ENCODE measurements around the gene PODN.

Gene PODN

DNA sequence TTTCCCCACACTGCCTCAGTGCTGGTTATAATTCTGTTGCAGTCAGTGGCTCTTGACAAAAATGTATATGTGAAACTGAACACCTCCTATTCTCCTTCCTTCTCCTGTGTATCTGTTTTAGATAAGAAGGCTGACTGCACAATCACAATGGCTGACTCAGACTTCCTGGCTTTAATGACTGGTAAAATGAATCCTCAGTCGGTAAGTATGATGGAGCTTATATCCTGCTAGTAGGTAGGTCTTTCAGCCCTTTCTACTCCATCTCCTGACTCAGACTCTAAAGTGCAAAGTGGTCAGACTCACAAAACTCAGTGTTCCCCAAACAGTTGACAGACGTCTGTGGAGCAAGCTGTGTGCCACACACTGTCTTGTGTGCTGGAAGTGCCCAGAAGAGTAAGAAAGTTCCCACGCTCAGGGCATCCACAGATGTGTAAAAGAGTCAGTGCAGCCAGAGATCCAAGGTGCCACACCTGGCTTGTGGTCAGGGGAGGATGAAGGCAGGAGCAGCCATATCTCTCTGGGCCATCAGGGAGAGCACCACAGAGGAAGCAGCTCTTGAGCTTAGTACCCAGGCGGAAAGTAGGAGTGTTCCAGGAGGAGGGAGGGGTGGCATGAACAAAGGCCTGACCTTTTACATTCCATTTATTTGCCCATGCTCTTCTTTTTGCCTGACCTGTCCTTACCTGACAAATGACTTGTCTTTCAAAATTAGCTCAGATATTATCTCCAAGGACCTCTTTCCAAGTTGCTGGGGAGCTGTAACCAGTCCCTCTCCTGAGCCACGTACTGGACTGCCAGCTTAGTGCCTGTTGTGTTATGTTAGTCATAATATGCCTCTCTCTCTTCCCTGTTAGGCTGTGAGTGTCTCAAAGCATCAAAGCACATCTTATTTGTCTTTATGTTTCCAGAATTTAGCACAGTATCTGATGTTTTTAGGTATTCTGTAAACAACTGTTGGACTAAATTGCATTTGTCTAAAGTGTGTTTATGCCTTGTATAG, 14.0 kb upstream of the PODN start:
- Histone ChIP-seq H3K4me3 (replicated peaks; ENCODE audit: insufficient read depth, low read length) (no peak overlapping the region), H3K27me3 (ENCODE audit: insufficient read depth, poor library complexity, severe bottlenecking) (no peaks in the 10 kb centered on the region), H3K27ac (replicated peaks) (no peak overlapping the region)
- TF ChIP-seq SPI1 (IDR thresholded peaks at IDR 0.05; ENCODE audit: borderline replicate concordance, low read depth) (no peak), GABPA (IDR thresholded peaks at IDR 0.05; ENCODE audit: low read depth) (no peak), POLR2AphosphoS5 (IDR thresholded peaks at IDR 0.05; ENCODE audit: low read depth) (no peak)
- TF ChIP-seq, protein P1, sequence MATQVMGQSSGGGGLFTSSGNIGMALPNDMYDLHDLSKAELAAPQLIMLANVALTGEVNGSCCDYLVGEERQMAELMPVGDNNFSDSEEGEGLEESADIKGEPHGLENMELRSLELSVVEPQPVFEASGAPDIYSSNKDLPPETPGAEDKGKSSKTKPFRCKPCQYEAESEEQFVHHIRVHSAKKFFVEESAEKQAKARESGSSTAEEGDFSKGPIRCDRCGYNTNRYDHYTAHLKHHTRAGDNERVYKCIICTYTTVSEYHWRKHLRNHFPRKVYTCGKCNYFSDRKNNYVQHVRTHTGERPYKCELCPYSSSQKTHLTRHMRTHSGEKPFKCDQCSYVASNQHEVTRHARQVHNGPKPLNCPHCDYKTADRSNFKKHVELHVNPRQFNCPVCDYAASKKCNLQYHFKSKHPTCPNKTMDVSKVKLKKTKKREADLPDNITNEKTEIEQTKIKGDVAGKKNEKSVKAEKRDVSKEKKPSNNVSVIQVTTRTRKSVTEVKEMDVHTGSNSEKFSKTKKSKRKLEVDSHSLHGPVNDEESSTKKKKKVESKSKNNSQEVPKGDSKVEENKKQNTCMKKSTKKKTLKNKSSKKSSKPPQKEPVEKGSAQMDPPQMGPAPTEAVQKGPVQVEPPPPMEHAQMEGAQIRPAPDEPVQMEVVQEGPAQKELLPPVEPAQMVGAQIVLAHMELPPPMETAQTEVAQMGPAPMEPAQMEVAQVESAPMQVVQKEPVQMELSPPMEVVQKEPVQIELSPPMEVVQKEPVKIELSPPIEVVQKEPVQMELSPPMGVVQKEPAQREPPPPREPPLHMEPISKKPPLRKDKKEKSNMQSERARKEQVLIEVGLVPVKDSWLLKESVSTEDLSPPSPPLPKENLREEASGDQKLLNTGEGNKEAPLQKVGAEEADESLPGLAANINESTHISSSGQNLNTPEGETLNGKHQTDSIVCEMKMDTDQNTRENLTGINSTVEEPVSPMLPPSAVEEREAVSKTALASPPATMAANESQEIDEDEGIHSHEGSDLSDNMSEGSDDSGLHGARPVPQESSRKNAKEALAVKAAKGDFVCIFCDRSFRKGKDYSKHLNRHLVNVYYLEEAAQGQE (IDR thresholded peaks at IDR 0.05; ENCODE audit: insufficient replicate concordance, low read depth): no peak
- TF ChIP-seq, protein P2, sequence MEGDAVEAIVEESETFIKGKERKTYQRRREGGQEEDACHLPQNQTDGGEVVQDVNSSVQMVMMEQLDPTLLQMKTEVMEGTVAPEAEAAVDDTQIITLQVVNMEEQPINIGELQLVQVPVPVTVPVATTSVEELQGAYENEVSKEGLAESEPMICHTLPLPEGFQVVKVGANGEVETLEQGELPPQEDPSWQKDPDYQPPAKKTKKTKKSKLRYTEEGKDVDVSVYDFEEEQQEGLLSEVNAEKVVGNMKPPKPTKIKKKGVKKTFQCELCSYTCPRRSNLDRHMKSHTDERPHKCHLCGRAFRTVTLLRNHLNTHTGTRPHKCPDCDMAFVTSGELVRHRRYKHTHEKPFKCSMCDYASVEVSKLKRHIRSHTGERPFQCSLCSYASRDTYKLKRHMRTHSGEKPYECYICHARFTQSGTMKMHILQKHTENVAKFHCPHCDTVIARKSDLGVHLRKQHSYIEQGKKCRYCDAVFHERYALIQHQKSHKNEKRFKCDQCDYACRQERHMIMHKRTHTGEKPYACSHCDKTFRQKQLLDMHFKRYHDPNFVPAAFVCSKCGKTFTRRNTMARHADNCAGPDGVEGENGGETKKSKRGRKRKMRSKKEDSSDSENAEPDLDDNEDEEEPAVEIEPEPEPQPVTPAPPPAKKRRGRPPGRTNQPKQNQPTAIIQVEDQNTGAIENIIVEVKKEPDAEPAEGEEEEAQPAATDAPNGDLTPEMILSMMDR (IDR thresholded peaks at IDR 0.05; ENCODE audit: insufficient read depth, low read length): no peak
- DNase-seq (ENCODE audit: low read depth in 1 of 2, low spot score in 1 of 2): no peak

DNA sequence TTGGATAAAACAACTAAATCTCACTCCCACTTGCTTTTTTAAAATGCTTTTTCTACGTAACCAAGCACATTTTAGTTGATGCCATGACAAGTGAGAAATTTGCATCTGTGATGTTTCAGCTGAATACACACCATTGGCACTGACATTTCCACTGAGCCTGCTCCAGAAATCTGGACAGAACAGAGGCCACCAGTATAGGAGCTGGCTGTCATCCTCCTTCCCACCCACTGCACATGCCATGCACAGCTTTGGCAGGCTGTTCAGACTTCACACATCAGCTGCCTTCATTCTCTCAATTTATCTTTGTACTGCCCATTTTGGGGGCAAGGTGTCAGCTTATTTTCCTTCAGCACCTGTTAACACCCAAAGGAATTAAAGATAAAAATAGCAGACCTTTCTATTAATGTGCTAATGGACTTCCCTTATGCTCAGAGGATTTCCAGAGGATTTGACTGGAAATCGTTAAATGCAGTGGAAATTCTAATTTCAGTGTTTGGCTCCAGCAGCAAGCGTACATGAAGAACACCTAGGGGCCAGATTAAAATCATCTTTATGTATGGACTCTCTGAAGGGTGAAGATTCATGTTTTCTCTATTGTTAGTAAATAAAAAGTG, 12.9 kb upstream of the PODN start:
- TF ChIP-seq, protein P1 (IDR thresholded peaks at IDR 0.05; ENCODE audit: insufficient replicate concordance, low read depth): no peak
- TF ChIP-seq, protein P2 (IDR thresholded peaks at IDR 0.05; ENCODE audit: insufficient read depth, low read length): no peak
- TF ChIP-seq GABPA (IDR thresholded peaks at IDR 0.05; ENCODE audit: low read depth) (no peak), SPI1 (IDR thresholded peaks at IDR 0.05; ENCODE audit: borderline replicate concordance, low read depth) (no peak), POLR2AphosphoS5 (IDR thresholded peaks at IDR 0.05; ENCODE audit: low read depth) (no peak)
- Histone ChIP-seq H3K4me3 (replicated peaks; ENCODE audit: insufficient read depth, low read length) (no peak overlapping the region), H3K27ac (replicated peaks) (no peak overlapping the region), H3K27me3 (ENCODE audit: insufficient read depth, poor library complexity, severe bottlenecking) (no peaks in the 10 kb centered on the region)
- no peak for DNase-seq (ENCODE audit: low read depth in 1 of 2, low spot score in 1 of 2)

DNA sequence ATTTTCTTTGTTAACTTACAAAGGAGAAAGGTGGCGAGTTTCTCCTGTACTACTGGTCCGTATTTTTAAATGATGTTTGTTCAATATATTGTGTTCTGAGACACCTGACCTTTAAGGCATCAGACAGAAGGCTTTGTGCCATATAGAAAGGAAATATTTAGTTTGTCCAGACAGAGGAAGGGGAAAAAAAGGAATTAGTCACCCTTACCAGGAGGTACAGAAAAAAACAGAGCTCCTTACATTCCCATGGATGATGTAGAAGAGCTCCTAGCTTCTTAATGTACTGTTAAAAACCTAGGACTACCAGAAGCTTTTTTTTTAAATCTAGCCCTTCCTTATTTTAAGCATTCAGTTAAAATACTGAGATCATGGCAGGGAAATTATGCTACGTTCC, 12.4 kb upstream of the PODN start:
- Histone ChIP-seq H3K4me3 (replicated peaks; ENCODE audit: insufficient read depth, low read length) (no peak overlapping the region), H3K27me3 (ENCODE audit: insufficient read depth, poor library complexity, severe bottlenecking) (no peaks in the 10 kb centered on the region), H3K27ac (replicated peaks) (no peak overlapping the region)
- no peak for DNase-seq (ENCODE audit: low read depth in 1 of 2, low spot score in 1 of 2)
- TF ChIP-seq POLR2AphosphoS5 (IDR thresholded peaks at IDR 0.05; ENCODE audit: low read depth) (no peak), SPI1 (IDR thresholded peaks at IDR 0.05; ENCODE audit: borderline replicate concordance, low read depth) (no peak), GABPA (IDR thresholded peaks at IDR 0.05; ENCODE audit: low read depth) (no peak)
- TF ChIP-seq, protein P1 (IDR thresholded peaks at IDR 0.05; ENCODE audit: insufficient replicate concordance, low read depth): no peak
- TF ChIP-seq, protein P2 (IDR thresholded peaks at IDR 0.05; ENCODE audit: insufficient read depth, low read length): no peak

Measured in HL-60 (cell line).